Subcutaneous preadipocyte (primary cell): ENCODE results near the gene PCDHGB2. TPM values are rescaled to one million over a fixed set of nuclear protein-coding genes. Genes with fewer than 3 reads are reported as not detected.

ENCODE experiments used
- total RNA-seq: library from RNA; depleted of rRNA; stranded (reverse); fragments of >200 nt; gene quantifications from 2 replicates; pipeline ENCODE4 v1.2.3, GENCODE V29; 2012

PCDHGB2 gene
- total RNA-seq, 1 donor: 1.1 TPM

GRCh38 chr5:141397756-141398551 lies 38.2 kb downstream of the PCDHGB2 start, which contains the start of gene PCDHGB5:
Gene PCDHGB5, plus strand, starts transcription at chr5:141397947. Its CDS starts 181 bp downstream, at chr5:141398128.

GRCh38 chr5:141402553-141403243 lies 42.9 kb downstream of the PCDHGB2 start, which contains the start of gene PCDHGA9:
Gene PCDHGA9, plus strand, starts transcription at chr5:141402778. Its CDS starts 175 bp downstream, at chr5:141402953.

DNA sequence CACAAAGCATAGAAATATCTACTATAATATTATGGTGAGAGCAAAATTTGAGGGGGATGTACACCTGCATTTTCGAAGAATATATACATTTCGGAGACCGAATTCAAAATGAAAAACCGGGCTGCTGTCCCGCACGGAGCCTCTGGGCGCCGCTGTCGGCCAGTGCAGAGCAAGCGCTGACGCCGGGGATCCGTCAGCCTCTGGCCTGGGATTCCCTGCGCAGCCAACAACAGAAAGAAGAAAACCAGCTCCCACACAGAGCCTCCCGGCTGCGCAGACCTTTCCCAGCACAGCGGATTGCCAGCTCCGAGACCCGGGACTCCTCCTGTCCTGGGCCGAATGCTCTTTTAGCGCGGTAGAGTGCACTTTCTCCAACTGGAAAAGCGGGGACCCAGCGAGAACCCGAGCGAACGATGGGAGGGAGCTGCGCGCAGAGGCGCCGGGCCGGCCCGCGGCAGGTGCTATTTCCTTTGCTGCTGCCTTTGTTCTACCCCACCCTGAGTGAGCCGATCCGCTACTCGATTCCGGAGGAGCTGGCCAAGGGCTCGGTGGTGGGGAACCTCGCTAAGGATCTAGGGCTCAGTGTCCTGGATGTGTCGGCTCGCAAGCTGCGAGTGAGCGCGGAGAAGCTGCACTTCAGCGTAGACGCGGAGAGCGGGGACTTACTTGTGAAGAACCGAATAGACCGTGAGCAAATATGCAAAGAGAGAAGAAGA lies 48.2 kb downstream of the PCDHGB2 start, which contains the start of gene PCDHGB6:
Gene PCDHGB6, plus strand, starts transcription at position 232 of the 716 bp plus-strand sequence. Its CDS starts 182 bp downstream, at position 414.

Other genes with a start within 250 kb of the PCDHGB2 start
- gene PCDHB4, start 238.2 kb upstream of the PCDHGB2 start, total RNA-seq: 0.37 TPM in 1 of 2 replicates, not detected in the other
- under 0.01 and 0.20 TPM in 2 replicates for gene PCDHB5, start 224.8 kb upstream of the PCDHGB2 start, total RNA-seq
- gene PCDHB6, start 209.9 kb upstream of the PCDHGB2 start, total RNA-seq: under 0.01 TPM in 2 replicates
- gene PCDHB7, start 187.3 kb upstream of the PCDHGB2 start, total RNA-seq: 0.37 TPM in 1 of 2 replicates, not detected in the other
- gene PCDHB8, start 182.2 kb upstream of the PCDHGB2 start, total RNA-seq: under 0.01 TPM in 2 replicates
- 0.20 and 0.37 TPM in 2 replicates for gene PCDHB16, start 177.6 kb upstream of the PCDHGB2 start, total RNA-seq
- gene PCDHB9, start 172.8 kb upstream of the PCDHGB2 start, total RNA-seq: under 0.01 TPM in 2 replicates
- under 0.01 TPM in 2 replicates for gene PCDHB10, start 167.6 kb upstream of the PCDHGB2 start, total RNA-seq
- gene PCDHB11, start 160.4 kb upstream of the PCDHGB2 start, total RNA-seq: 0.37 TPM in 1 of 2 replicates, not detected in the other
- gene PCDHB12, start 151.3 kb upstream of the PCDHGB2 start, total RNA-seq: not detected in 2 replicates
- gene PCDHB13, start 146.1 kb upstream of the PCDHGB2 start, total RNA-seq: under 0.01 TPM in 2 replicates
- gene PCDHB14, start 136.7 kb upstream of the PCDHGB2 start, total RNA-seq: under 0.01 and 0.20 TPM in 2 replicates
- under 0.01 TPM in 1 of 2 replicates, not detected in the other for gene PCDHB15, start 114.6 kb upstream of the PCDHGB2 start, total RNA-seq
- 0.37 and 0.39 TPM in 2 replicates for gene SLC25A2, start 55.9 kb upstream of the PCDHGB2 start, total RNA-seq
- gene TAF7, start 39.2 kb upstream of the PCDHGB2 start, total RNA-seq: 33.1 and 40.5 TPM in 2 replicates
- 0.37 and 0.59 TPM in 2 replicates for gene PCDHGA1, start 29.5 kb upstream of the PCDHGB2 start, total RNA-seq
- 1.4 and 1.5 TPM in 2 replicates for gene PCDHGA2, start 21.2 kb upstream of the PCDHGB2 start, total RNA-seq
- 0.73 and 1.2 TPM in 2 replicates for gene PCDHGA3, start 16.2 kb upstream of the PCDHGB2 start, total RNA-seq
- 0.73 and 1.2 TPM in 2 replicates for gene PCDHGB1, start 9.9 kb upstream of the PCDHGB2 start, total RNA-seq
- 1.5 and 3.5 TPM in 2 replicates for gene PCDHGA4, start 5.0 kb upstream of the PCDHGB2 start, total RNA-seq
- 0.73 and 1.2 TPM in 2 replicates for gene PCDHGA5, start 4.2 kb downstream of the PCDHGB2 start, total RNA-seq
- 2.2 and 2.9 TPM in 2 replicates for gene PCDHGB3, start 10.2 kb downstream of the PCDHGB2 start, total RNA-seq
- 2.2 and 2.9 TPM in 2 replicates for gene PCDHGA6, start 13.9 kb downstream of the PCDHGB2 start, total RNA-seq
- gene PCDHGA7, start 22.7 kb downstream of the PCDHGB2 start, total RNA-seq: 1.8 and 2.5 TPM in 2 replicates
- gene PCDHGB4, start 27.7 kb downstream of the PCDHGB2 start, total RNA-seq: 5.9 and 8.8 TPM in 2 replicates
- 1.5 and 1.8 TPM in 2 replicates for gene PCDHGA8, start 32.6 kb downstream of the PCDHGB2 start, total RNA-seq
- 8.8 and 12.1 TPM in 2 replicates for gene PCDHGB5, start 38.0 kb downstream of the PCDHGB2 start, total RNA-seq
- gene PCDHGA9, start 42.8 kb downstream of the PCDHGB2 start, total RNA-seq: 2.9 and 4.3 TPM in 2 replicates
- gene PCDHGB6, start 48.0 kb downstream of the PCDHGB2 start, total RNA-seq: 2.5 and 2.6 TPM in 2 replicates
- gene PCDHGA10, start 53.0 kb downstream of the PCDHGB2 start, total RNA-seq: 6.8 and 7.7 TPM in 2 replicates
- 5.9 and 6.6 TPM in 2 replicates for gene PCDHGB7, start 57.7 kb downstream of the PCDHGB2 start, total RNA-seq
- 11.8 and 13.9 TPM in 2 replicates for gene PCDHGA11, start 61.1 kb downstream of the PCDHGB2 start, total RNA-seq
- 19.2 and 22.4 TPM in 2 replicates for gene PCDHGA12, start 70.5 kb downstream of the PCDHGB2 start, total RNA-seq
- 50.2 and 61.0 TPM in 2 replicates for gene PCDHGC3, start 116.0 kb downstream of the PCDHGB2 start, total RNA-seq
- gene PCDHGC4, start 125.0 kb downstream of the PCDHGB2 start, total RNA-seq: 2.2 and 2.7 TPM in 2 replicates
- gene PCDHGC5, start 129.1 kb downstream of the PCDHGB2 start, total RNA-seq: 2.2 and 2.9 TPM in 2 replicates